ENCODE data around the gene XPO5. TPM values are rescaled to one million over a fixed set of nuclear protein-coding genes. Genes with fewer than 3 reads are reported as not detected.

Gene XPO5
- total RNA-seq, 4 donors from 2014 or later = 17.3 to 55.3 (median 27.8) TPM

DNA sequence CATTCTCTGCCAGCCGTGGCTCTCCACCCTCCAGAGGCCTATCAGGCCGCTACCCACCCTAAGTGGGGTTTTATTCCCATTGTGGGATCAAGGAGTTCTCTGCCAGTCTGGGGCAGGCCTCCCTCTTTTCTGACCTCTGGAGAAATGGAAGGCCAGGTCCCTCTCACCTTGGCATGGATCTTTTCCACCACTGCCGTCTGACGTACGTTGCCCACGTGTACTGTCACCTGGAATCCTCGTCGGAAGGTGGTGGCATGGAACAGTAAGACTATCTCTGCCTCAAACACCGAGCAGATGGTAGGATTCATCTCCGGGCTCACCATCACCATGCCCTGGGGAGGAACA, 46.0 kb upstream of the XPO5 start:
- Histone ChIP-seq H3K36me3 (peaks cover 0 to 68% (median 0%) of the 10 kb centered on the region in 3 donors), H3K27me3 (no peaks in the 10 kb centered on the region), H3K4me1 (peaks cover 0 to 2% (median 0%) of the 10 kb centered on the region in 4 donors), H3K27ac (no peak overlapping the region), H3K4me3 (no peak overlapping the region), H3K9me3 (no peaks in the 10 kb centered on the region)
- TF ChIP-seq, protein P1, sequence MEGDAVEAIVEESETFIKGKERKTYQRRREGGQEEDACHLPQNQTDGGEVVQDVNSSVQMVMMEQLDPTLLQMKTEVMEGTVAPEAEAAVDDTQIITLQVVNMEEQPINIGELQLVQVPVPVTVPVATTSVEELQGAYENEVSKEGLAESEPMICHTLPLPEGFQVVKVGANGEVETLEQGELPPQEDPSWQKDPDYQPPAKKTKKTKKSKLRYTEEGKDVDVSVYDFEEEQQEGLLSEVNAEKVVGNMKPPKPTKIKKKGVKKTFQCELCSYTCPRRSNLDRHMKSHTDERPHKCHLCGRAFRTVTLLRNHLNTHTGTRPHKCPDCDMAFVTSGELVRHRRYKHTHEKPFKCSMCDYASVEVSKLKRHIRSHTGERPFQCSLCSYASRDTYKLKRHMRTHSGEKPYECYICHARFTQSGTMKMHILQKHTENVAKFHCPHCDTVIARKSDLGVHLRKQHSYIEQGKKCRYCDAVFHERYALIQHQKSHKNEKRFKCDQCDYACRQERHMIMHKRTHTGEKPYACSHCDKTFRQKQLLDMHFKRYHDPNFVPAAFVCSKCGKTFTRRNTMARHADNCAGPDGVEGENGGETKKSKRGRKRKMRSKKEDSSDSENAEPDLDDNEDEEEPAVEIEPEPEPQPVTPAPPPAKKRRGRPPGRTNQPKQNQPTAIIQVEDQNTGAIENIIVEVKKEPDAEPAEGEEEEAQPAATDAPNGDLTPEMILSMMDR (IDR thresholded peaks at IDR 0.05) = no peak
- no peak for TF ChIP-seq POLR2A (IDR thresholded peaks at IDR 0.05)
- DNase-seq = peak in 1 of 3 donors; percentile 12

DNA sequence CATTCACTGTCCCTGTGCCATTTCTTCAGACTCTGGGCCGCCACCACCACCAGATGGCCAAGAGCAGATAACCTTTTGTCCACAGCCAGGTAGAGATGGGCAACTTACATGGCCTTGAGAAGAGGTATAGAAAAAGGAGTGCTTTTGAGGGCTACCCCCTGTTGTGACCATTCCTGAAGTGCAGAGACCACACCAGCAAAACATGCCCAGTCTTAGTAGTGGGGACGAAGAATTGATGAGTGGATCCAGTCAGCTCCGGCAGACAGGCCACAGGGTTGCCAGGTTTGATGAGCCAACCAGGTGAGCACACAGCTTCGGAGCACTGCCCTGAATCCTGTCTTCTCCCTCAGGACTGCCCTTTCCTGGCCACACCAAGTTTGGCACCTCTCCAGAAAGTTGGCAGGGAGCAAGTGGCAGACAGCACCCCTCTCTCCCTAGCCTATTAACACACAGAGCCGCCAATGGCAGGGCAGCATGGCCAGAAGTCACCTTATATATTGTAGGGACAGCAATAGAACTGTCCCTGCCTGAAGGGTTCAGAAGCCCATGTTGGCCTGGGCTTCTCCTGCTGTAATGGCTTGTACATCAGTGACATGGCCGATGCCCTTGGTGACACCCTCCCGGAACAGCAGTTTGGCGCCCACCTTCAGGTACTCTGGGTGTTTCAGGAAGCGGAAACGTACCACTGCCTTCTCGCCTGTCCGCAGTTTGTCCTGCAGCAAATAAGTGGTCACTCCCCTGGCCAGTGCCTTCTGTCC, 45.4 kb upstream of the XPO5 start:
- TF ChIP-seq, protein P1 (IDR thresholded peaks at IDR 0.05) = no peak
- TF ChIP-seq POLR2A (IDR thresholded peaks at IDR 0.05) = no peak
- peak in 1 of 3 donors; percentile 12 for DNase-seq

DNA sequence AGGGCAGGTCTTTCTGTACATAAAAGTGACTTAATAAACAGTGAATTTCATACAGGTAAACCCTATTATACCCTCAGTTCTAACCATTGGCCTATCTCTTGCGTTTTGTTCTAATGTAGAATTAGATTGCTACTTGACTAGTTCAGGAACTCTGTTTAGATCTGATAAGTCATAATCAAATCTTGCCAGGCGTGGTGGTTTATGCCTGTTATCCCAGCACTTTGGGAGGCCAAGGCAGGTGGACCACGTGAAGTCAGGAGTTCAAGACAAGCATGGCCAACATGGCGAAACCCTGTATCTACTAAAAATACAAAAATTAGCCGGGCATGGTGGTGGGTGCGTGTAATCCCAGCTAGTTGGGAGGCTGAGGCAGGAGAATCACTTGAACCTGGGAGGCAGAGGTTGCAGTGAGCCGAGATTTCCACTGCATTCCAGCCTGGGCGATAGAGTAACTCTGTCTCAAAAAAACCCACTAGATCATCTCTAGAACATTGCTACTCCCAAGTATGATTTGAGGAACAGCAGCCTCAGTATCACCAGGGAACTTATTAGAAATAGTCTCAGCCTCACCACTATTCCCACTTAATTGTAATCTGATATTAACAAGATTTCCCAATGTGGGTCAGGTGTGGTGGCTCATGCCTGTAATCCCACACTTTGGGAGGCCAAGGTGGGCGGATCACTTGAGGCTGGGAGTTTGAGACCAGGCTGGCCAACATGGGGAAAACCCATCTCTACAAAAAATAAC, 41.1 kb upstream of the XPO5 start:
- Histone ChIP-seq H3K9me3 (no peaks in the 10 kb centered on the region), H3K27ac (no peak overlapping the region), H3K36me3 (peaks cover 0 to 45% (median 0%) of the 10 kb centered on the region in 3 donors), H3K4me1 (no peaks in the 10 kb centered on the region), H3K27me3 (no peaks in the 10 kb centered on the region), H3K4me3 (no peak overlapping the region)
- TF ChIP-seq, protein P1 (IDR thresholded peaks at IDR 0.05) = no peak
- TF ChIP-seq POLR2A (IDR thresholded peaks at IDR 0.05) = no peak
- no peak for DNase-seq

More for the DNA sequence above, 45.4 kb upstream of the XPO5 start:
- H3K36me3 ChIP-seq = peaks cover 0 to 67% (median 0%) of the 10 kb centered on the region in 3 donors
- no peaks in the 10 kb centered on the region for H3K9me3 ChIP-seq
- no peak overlapping the region for H3K27ac ChIP-seq
- H3K4me1 ChIP-seq = no peaks in the 10 kb centered on the region
- H3K4me3 ChIP-seq = no peak overlapping the region
- no peaks in the 10 kb centered on the region for H3K27me3 ChIP-seq

DNA sequence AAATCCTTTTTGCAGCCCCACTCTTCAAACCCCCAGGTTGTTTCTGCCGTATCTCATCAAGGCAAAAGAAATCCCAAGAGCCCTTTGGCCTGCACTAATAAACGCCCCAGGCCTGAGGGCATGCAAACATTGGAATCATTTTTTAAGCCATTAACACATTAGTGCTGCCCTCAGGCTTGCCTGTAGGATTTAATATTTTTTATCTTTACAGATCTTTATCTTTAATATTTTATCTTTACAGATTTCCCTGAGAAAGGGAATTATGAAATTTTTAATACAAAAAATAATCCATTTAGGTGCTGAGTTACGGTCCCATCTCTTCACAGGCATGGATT, 38.5 kb upstream of the XPO5 start:
- H3K36me3 ChIP-seq = peaks cover 0 to 32% (median 0%) of the 10 kb centered on the region in 3 donors
- no peak overlapping the region for H3K4me3 ChIP-seq
- H3K4me1 ChIP-seq = no peaks in the 10 kb centered on the region
- no peak overlapping the region for H3K27ac ChIP-seq
- H3K27me3 ChIP-seq = no peaks in the 10 kb centered on the region
- TF ChIP-seq, protein P1 (IDR thresholded peaks at IDR 0.05) = no peak
- no peak for TF ChIP-seq POLR2A (IDR thresholded peaks at IDR 0.05)
- no peak for DNase-seq
- no peaks in the 10 kb centered on the region for H3K9me3 ChIP-seq

DNA sequence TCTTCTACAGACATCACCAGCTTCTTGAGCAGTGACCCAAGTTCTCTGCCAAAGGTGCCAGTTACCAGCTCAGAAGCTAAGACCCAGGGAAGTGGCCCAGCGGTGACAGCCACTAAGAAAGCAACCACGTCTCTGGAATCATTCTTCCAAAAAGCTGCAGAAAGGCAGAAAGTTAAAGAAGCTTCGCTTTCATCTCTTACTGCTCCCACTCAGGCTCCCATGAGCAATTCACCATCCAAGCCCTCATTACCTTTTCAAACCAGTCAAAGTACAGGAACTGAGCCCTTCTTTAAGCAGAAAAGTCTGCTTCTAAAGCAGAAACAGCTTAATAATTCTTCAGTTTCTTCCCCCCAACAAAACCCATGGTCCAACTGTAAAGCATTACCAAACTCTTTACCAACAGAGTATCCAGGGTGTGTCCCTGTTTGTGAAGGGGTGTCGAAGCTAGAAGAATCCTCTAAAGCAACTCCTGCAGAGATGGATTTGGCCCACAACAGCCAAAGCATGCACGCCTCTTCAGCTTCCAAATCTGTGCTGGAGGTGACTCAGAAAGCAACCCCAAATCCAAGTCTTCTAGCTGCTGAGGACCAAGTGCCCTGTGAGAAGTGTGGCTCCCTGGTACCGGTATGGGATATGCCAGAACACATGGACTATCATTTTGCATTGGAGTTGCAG, 38.0 kb upstream of the XPO5 start:
- Histone ChIP-seq H3K4me1 (no peaks in the 10 kb centered on the region), H3K27me3 (no peaks in the 10 kb centered on the region), H3K9me3 (no peaks in the 10 kb centered on the region), H3K36me3 (peaks cover 0 to 32% (median 0%) of the 10 kb centered on the region in 3 donors), H3K4me3 (no peak overlapping the region), H3K27ac (no peak overlapping the region)
- TF ChIP-seq, protein P1 (IDR thresholded peaks at IDR 0.05) = no peak
- TF ChIP-seq POLR2A (IDR thresholded peaks at IDR 0.05) = no peak
- no peak for DNase-seq
